HG03460 (cell line): ENCODE measurements around the gene EMX1.
"Not testable (repeated sequence)": the region's sequence is repeated elsewhere in the genome, so short reads cannot be mapped to it uniquely, and the experiment has no call there.

Experiments used
- ATAC-seq: cut with Tn5 transposase; IDR thresholded peaks from one replicate; pipeline ENCODE4 v1.9.1; 2021; ENCODE audit not compliant: unreplicated experiment

Gene EMX1

DNA sequence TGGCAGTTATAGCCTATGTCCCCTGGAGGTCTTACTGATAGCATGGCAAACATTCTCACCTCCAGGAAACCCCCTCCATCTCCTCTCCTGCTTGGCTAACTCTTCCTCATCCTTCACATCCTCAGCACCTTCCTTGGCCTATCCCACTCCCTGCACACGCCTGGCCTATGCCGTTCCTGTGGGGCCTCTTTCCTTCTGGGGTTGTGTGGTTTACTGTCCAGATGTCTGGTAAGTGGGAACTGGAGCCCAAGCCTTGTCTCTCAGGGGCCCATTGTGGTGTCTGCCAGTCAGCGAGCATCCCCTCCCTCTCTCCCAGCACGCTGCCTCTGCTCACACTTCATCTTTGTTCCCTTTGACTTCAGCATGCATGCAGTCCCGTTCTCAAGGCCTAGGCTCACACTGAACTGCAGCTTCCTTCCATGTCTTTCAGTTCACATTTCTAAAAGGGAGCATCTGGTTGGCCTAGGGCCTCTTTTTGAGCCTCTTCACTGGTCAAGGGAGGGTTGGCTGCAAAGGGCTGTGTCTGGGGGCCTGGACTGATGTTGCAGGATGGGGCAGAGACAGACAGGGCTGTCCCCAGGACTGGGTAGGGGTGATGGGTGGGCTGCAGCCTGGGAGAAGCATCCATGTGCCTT lies 17.0 kb upstream of the EMX1 start:
- no peak for ATAC-seq

DNA sequence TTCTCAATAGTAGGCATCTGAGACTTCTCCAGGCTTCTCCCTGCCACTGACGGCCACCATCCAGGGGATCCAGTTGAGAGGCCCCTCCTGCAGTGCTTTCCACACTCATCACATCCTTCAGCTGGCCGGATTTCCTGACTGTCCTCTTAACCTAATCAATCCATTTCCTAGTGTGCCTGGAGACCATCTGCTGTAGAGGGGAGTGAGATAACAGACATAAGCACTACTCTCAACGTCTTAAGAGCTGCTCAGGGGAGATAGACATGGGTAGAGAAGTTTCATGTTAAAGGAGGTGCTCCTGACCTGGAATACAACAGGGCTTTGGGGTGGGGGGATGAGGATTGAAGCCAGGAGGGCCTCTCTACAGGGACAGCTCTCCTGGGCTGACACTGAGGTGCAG lies 15.9 kb upstream of the EMX1 start:
- ATAC-seq: no peak

DNA sequence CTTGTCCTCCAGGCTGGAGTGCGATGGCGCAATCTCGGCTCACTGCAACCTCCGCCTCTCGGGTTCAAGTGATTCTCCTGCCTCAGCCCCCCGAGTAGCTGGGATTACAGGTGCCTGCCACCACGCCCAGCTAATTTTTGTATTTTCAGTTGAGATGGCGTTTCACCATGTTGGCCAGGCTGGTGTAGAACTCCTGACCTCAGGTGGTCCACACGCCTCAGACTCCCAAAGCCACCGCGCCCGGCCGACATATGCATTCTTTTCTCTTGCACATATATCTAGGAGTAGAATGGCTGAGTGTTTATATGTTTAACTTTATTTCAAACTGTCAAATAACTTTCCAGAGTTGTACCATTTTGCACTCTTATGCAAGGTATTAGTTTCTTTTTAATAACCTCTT lies 9.9 kb upstream of the EMX1 start:
- ATAC-seq: not testable (repeated sequence)

DNA sequence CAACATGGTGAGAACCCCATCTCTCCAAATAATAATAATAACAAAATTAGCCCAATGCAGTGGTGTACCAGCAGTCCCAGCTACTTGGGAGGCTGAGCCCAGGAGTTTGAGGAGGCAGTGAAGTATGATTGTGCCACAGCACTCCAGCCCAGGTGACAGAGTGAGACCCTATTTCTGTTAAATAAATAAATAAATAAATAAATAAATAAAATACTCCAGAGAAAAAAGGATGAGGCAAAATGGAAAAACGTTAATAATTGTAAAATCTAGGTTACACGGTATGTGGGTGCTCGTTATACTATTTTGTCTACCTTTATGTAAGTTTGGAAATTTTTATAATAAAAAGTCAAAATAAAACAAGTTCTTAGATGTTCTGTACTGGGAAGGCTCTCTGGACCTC lies 8.6 kb upstream of the EMX1 start:
- no peak for ATAC-seq

DNA sequence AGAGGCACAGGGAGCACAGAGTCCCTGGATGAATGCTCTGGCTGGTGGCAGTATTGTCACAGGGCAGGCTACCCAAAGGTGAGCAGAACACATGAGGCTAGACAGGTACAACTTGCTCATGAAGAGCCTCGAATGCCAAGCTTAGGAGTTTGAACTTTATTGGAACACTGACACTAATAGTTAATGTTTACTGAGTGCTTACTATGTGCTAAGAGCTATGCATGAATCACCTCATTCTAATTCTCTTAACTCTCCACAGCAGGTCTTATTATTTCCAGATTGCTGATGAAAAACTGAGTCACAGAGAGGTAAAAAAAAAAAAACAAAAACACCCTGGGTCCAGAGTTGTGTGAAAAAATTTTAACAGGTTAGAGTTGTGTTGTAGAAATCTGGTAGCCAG lies 6.1 kb upstream of the EMX1 start:
- ATAC-seq: no peak

DNA sequence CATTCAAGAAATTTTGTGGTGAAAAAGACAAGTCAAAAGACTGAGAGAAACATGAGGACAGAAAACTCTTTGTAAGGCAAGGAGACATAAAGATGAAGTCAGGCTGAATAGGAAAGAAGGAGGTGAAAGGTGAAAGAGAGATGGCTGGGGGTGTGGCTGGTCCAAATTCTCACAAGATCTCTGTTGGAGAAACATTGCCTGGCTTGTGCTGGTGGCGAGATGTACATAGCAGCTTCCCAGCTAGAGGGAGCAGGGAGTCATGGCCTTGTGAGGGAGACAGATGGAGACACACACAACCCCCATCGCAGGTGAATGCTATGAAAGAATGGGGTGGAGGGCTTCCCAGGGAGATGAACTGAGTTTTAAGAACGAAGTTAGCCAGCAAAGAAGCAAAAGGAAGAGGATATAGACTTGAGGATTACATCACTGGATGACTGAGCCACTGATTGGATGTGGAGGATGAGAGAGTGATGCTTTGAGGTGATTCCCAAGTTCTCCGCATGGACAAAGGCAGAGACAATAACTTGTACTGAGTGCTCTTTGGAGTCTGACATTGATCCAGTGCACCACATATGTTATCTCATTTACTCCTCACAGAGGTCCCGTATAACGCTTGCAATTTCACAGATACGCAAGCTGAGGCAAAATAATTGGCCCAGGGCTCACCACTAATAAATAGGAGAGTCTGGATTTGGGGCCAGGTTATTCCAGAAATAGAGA lies 3.7 kb upstream of the EMX1 start:
- no peak for ATAC-seq

DNA sequence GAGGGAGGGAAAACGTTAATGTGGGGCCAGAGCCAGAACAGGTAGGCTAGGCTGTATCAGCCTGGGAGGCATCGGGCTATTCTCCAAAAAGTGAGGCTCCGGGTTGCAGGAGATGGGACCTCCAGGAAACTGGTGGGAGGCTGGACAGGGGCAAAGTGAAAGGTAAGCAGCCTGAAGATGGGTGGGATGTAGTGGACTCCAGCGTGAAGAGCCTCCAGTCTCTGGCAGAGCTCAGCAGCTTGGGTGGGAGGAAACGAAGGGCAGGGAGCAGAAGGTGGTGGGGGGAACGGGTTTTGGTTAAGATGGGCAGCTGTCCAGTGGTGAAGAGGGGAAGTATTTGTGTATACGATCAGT lies 3.1 kb upstream of the EMX1 start:
- ATAC-seq: no peak

DNA sequence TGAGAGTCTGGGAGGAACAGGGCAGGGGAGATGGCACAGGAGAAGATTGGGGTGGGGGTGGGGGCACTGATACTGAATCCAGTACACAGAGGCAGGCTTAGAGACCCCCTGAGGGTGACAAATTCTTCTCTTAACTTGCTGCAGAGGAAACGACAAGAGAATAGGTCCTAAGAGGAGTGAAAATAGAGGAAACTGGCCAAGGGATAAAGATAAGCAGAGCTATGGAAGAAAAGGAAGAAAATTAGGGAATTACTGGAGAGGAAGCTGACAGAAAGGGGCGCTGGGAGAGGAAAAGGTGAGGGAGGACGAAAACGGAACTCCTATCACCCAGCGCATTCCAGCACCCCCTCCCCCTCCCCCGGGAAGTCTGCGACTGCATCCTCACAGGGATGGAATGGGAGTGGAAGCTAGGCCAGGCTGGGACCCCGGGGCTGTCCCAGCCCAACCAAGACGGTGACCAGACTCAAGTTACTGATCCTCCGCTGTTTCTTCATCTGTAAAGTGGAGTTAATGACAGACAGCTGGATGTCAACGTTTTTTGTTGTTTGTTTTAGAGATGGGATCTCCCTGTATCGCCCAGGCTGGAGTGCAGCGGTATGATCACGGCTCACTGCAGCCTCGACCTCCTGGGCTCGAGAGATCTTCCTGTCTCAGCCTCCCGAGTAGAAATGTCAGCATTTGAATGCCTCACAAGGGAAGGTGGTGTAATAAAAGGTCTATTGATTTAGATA lies 2.6 kb upstream of the EMX1 start:
- ATAC-seq: no peak

DNA sequence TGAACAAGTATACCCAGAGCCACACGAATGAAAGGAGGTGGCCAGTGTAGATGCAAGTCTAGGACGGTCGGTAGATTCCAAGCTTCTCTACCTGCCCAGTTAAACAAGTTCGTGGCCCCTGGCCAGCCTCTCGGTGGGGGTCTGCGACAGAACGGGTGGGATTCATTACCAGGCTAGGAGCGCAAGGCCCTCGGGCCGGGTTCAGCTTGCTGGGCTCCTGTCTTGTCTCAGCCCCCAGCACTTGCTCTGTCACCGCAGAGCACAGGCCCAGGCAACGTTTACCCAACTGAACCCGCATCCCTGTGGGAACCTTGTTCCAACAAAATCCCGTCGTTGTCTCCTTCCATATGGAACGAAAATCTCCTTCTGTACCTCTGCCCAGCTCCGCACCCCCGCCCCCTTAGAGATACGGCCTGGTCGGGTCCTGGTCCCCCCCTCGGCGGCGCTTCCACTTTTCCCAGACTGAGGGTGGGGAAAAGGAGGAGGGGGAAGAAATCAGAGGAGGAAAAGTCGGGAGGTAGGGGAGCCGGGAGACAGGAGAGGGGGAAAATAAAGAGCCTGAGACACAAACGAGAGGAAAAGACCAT lies 1.9 kb upstream of the EMX1 start:
- ATAC-seq: no peak

DNA sequence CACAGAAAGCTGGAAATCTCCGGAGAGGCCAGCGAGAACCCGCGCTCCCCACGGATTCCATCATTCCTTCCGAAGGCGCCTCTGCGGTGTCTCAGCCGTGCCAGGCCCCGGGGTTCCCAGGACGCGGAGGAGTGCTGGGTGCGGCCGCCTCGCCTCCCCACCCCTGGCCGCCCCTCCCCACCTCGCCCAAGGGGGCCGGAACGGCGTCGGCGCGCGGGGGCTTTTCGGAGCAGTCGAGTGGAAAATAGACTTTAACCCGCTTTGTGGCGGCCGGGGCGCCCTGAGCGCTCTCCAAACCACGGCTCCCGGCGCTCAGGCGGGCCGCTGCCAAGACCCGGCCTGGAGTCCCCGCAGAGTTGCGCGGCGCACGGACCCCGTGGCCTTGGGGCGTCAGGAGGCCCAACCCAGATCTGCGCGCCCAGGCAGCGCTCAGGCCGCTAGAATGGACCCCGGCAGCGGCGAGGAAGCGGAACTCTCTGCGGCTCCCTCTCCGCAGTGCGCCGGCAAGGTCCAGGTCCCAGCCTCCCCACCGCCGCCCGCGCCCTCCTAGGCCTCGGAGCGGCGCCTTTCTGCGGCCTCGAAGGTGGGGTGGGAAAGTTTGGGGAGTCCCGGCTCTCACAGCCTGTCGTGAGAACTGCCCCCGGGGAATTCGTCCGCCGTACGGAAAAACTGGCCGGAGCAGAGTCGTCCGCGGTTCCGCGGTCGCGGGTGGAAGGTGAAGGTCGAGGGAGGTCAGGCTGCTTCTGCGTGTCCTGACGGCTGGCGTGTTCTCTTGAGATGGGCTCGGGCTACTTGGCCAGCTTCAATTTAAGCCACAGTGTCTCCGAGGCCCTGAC lies 1.2 kb upstream of the EMX1 start:
- ATAC-seq: peak; percentile 52

DNA sequence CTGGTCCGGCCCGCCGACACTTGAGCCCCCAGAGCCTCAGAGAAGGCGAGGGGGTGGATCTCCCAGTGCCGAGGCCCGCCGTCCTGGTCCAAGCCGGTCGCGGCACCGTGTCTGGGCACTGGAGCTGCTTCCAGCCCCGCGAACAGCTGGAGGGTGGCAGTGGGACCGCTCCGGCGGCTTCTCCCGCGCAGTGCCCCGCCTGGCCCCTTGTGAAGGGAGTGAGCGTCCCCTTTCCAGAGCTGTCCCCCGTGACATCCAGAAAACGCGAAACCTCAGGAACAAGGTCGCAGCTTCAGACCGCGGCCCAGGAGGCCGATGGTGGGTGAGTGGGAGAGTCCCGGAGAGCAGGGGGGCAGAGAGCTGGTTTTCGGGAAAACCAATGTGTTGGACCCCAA lies 579 bp upstream of the EMX1 start:
- ATAC-seq: peak; percentile 0

DNA sequence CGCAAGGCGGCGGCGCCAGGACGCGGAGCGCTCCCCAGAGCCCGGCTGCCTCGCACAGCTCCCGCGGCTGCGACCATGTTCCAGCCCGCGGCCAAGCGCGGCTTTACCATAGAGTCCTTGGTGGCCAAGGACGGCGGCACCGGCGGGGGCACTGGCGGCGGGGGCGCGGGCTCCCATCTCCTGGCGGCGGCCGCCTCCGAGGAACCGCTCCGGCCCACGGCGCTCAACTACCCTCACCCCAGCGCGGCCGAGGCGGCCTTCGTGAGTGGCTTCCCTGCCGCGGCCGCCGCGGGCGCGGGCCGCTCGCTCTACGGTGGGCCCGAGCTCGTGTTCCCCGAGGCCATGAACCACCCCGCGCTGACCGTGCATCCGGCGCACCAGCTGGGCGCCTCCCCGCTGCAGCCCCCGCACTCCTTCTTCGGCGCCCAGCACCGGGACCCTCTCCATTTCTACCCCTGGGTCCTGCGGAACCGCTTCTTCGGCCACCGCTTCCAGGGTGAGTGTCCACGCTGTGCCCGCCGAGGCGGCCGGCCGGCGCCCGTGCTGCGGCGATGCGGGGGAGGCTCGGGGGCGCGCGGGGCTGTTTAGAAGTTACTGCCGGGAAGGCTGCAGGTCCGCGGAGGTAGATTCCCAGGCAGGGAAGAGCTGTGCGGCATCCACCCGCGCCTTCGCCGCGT lies 696 bp downstream of the EMX1 start:
- no peak for ATAC-seq

DNA sequence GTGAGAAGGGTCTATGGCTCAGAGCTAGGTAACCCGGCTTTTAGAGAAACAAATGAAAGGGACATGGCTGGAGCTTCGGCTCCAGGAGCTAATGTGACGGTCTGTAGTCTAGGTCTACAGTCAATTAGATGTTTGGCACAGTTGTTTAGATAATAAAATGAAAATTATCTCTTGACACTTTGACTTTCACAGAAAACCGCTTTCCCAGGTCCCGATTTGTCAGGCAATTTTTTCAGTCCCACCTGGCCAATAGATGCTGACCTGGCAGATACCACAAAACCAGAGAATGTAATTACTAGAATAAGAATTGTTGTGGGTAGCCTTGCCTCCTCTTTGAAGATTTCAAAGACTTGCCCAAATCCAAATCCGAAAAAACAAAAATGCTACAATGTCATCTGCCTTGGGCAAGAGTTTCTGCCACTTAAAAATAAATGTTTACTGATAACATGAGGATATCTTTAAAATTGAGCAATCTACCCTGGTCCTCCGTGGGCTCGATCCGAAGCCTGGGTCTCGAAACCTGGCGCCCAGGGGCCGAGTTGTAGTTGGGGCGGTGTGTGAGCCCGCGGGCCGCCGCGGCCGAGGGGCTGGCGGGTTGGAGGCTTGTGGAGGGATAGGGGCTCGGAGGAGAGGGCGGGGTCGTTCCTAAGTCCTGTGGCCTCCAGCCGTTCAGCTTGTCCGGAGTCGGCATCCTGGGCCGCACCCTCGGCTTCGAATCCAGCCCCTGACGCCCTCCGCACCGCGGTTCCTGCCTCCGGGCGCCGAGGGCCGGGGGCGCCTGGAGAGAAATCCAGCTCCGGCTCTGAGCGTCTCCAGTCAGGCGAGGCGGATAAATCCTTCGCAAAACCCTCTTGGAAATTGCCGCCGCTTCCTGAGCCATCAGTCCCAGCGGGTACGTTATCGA lies 2.3 kb downstream of the EMX1 start:
- ATAC-seq: no peak

DNA sequence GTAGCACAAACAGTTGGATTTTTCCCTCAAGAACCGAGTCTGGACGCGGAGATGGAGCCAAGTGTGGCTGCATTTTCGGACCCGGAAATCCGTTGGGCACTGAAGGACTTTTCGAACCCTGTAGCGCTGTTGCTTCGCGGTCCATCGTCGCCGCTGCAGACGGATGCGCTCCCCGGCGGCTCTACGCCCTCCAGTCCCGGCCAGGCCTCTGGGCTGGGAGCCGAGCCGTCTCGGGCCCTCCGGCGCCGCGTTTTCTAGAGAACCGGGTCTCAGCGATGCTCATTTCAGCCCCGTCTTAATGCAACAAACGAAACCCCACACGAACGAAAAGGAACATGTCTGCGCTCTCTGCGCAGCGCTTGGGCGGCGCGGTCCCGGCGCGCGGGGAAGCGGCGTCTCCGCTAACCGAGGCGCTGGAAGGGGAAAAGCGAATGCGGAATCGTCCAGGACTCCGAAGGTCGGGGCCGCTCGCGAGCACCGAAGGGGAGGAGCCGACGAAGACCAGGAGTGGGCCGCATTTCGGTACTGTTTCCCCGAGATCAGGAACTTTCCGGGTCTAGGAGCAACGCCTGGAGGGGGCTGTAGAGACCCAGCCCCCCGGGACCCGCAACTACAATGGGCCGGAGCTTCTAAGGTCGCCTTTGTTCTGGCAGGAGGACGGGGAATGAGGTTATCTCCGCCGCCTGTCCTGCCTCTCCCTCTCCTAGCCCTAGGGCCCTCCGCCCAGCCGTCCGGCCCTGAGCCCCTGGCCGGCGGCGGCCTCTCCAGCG lies 3.2 kb downstream of the EMX1 start:
- ATAC-seq: no peak

DNA sequence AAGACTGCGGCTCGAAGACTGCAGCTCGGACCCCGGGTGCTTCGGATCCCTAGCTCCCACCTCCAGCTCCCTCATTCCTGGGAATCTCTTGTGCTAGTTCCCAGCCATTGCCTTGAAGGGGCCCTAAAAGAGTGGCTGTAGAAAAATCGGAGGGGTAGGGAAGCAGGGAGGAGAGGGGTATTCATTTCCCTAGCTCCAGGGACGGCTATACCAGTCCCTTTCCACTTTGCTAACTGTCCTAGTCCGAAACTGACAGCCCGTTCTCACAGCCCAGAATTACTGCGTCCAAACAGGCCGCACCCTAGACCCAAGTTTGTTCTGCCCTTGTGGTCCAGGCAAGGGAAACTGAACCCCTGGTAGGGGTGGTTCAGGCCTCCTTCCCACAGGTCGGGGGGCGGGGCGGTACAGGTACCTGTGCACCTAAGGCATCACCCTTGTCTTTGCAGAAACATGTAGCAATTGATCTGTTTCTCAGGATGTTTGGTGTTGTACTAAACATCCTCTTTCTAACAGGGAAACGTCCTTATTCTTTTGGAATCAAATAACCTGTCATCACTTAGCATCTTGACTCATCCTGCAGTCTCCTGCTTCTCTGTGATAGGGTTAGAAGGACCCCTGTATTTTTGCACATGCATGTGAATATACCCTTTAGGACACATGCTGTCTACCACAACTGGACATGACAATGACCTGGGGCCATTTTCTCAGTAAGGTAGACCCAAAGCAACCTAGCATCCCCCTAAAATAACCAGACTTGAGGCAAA lies 4.0 kb downstream of the EMX1 start:
- no peak for ATAC-seq

DNA sequence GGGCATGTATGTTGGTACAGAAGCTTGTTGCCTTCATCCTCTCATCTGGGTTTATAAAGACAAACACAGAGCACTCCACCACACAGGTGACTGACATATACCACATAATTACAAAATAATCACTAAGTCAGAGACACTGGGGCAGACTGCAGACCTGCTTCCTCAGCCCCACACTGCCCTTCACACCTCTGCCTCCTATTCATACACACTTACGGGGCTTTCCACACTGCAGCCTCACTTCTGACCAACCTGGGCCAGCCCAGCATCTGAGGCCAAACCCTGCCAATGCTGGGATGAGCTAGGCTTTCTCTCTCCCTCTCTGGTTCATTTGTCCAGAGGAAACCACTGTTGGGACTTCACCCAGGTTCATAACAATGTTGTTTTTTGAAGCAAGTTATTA lies 4.5 kb downstream of the EMX1 start:
- ATAC-seq: no peak

DNA sequence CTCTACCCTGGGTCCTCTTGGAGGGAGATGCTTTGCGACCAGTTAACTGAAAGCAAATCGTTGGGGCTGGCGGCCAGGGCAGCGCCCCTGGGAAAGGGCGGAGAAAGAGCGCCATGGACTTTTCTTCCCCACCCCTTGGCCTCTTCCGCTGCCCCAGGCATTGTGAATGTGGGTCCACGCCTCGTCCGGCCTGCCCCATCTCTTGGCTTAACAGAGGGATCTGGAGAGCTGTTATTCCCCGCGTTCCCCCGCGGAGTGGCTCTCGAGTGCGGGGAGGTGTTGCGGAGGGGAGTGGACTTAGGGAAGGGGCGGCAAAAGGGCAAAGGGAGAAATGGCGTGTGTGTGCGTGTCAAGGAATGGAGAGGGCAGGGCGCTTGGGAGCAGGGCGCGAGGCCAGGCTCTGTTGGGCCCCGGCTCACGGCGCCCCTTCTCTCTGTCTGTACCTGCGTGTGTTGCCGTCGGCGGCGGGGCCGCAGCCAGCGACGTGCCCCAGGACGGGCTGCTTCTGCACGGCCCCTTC lies 6.6 kb downstream of the EMX1 start:
- ATAC-seq: no peak
